HEK293 (cell line): ENCODE measurements around the gene GNG12.

Experiments
- CTCF ChIA-PET: fragments of 350-600 bp; formaldehyde crosslinking; extraction: SDS; loops from one replicate; lab custom pipeline; 2021; ENCODE audit warnings: antibody characterized with exemption; lab: Yijun Ruan, JAX
- POLR2A ChIA-PET: fragments of 300-600 bp; formaldehyde crosslinking; extraction: SDS; loops from one replicate; lab custom pipeline; 2020; ENCODE audit warnings: antibody characterized with exemption, inconsistent platforms; lab: Yijun Ruan, JAX
- H3K27ac ChIP-seq: fragments of 200-500 bp; sonication (Bioruptor generic); 2 replicates; pipeline ENCODE4 v1.5.1; 2014; ENCODE audit warnings: low read depth, low read length, control low read depth, inconsistent platforms; ENCODE audit errors: extremely low read depth
- H3K36me3 ChIP-seq, 2 experiments: fragments of 200-500 bp in 1 of 2; sonication (Bioruptor generic) in 1 of 2; 1 replicate in 1 of 2; 2 replicates in 1 of 2; pipeline ENCODE4 v1.5.1; 2014 to 2017; ENCODE audit warnings: inconsistent platforms in 2 of 2, low read length in 2 of 2; ENCODE audit not compliant: control insufficient read depth in 2 of 2, insufficient read depth in 1 of 2
- H3K4me1 ChIP-seq: fragments of 200-500 bp; sonication (Bioruptor generic); 2 replicates; pipeline ENCODE4 v1.5.1; 2014; ENCODE audit warnings: mild to moderate bottlenecking, low read length, inconsistent platforms; ENCODE audit not compliant: control insufficient read depth, insufficient read depth
- H3K4me3 ChIP-seq: 2 replicates; pipeline ENCODE4 v1.5.1; 2011; ENCODE audit warnings: low read depth, mild to moderate bottlenecking, control low read depth, low read length, moderate library complexity
- H3K9me3 ChIP-seq: fragments of 200-500 bp; sonication (Bioruptor generic); 2 replicates; pipeline ENCODE4 v1.5.1; 2014; ENCODE audit warnings: low read depth, low read length, inconsistent platforms; ENCODE audit not compliant: control insufficient read depth, insufficient read depth
- KLF17 ChIP-seq: fragments of 450-650 bp; formaldehyde crosslinking; IDR thresholded peaks from 2 replicates; pipeline ENCODE4 v1.5.1; 2016; ENCODE audit warnings: missing biosample characterization, missing genetic modification characterization
- PRDM2 ChIP-seq: fragments of 450-650 bp; formaldehyde crosslinking; IDR thresholded peaks from 2 replicates; pipeline ENCODE4 v1.5.1; 2016; ENCODE audit warnings: missing biosample characterization, missing genetic modification characterization, borderline replicate concordance
- ZBTB10 ChIP-seq: fragments of 450-650 bp; formaldehyde crosslinking; IDR thresholded peaks from 2 replicates; pipeline ENCODE4 v1.5.1; 2016; ENCODE audit warnings: missing biosample characterization, missing genetic modification characterization
- ZFP3 ChIP-seq: fragments of 450-650 bp; formaldehyde crosslinking; IDR thresholded peaks from 2 replicates; pipeline ENCODE4 v1.5.1; 2016; ENCODE audit warnings: low read depth, missing biosample characterization, missing genetic modification characterization
- ZNF112 ChIP-seq: fragments of 450-650 bp; formaldehyde crosslinking; IDR thresholded peaks from 2 replicates; pipeline ENCODE4 v1.5.0; 2017; ENCODE audit warnings: missing biosample characterization, missing genetic modification characterization
- ZNF133 ChIP-seq: fragments of 450-650 bp; formaldehyde crosslinking; IDR thresholded peaks from 2 replicates; pipeline ENCODE4 v1.5.1; 2016; ENCODE audit warnings: missing biosample characterization, missing genetic modification characterization
- ZNF18 ChIP-seq: fragments of 450-650 bp; formaldehyde crosslinking; IDR thresholded peaks from 2 replicates; pipeline ENCODE4 v1.5.1; 2016; ENCODE audit warnings: missing biosample characterization, missing genetic modification characterization
- ZNF223 ChIP-seq: fragments of 450-650 bp; formaldehyde crosslinking; IDR thresholded peaks from 2 replicates; pipeline ENCODE4 v1.5.1; 2016; ENCODE audit warnings: missing biosample characterization, missing genetic modification characterization
- ZNF23 ChIP-seq: fragments of 450-650 bp; formaldehyde crosslinking; IDR thresholded peaks from 2 replicates; pipeline ENCODE4 v1.5.1; 2016; ENCODE audit warnings: missing biosample characterization, missing genetic modification characterization, borderline replicate concordance
- ZNF266 ChIP-seq: fragments of 450-650 bp; formaldehyde crosslinking; IDR thresholded peaks from 2 replicates; pipeline ENCODE4 v1.5.1; 2016; ENCODE audit warnings: missing biosample characterization, missing genetic modification characterization, low read depth
- ZNF311 ChIP-seq: fragments of 450-650 bp; formaldehyde crosslinking; IDR thresholded peaks from 2 replicates; pipeline ENCODE4 v1.5.1; 2017; ENCODE audit warnings: missing biosample characterization, missing genetic modification characterization, borderline replicate concordance
- ZNF391 ChIP-seq: fragments of 450-650 bp; formaldehyde crosslinking; IDR thresholded peaks from 2 replicates; pipeline ENCODE4 v1.5.1; 2016; ENCODE audit warnings: low read depth, missing biosample characterization, missing genetic modification characterization, borderline replicate concordance
- ZNF610 ChIP-seq: fragments of 450-650 bp; formaldehyde crosslinking; IDR thresholded peaks from 2 replicates; pipeline ENCODE4 v1.5.1; 2016; ENCODE audit warnings: missing biosample characterization, missing genetic modification characterization, borderline replicate concordance
- ZNF704 ChIP-seq: fragments of 450-650 bp; formaldehyde crosslinking; IDR thresholded peaks from 2 replicates; pipeline ENCODE4 v1.5.1; 2016; ENCODE audit warnings: missing biosample characterization, missing genetic modification characterization
- ZNF747 ChIP-seq: fragments of 450-650 bp; formaldehyde crosslinking; IDR thresholded peaks from 2 replicates; pipeline ENCODE4 v1.5.1; 2016; ENCODE audit warnings: missing biosample characterization, missing genetic modification characterization
- ZSCAN16 ChIP-seq: fragments of 450-650 bp; formaldehyde crosslinking; IDR thresholded peaks from 2 replicates; pipeline ENCODE4 v1.5.1; 2016; ENCODE audit warnings: missing biosample characterization, missing genetic modification characterization

The GNG12 gene

GRCh38 chr1:67759692-67760029 lies 73.6 kb downstream of the GNG12 start:
- no peak overlapping the region for H3K4me3 ChIP-seq
- CTCF ChIA-PET = interaction anchor here (0.5 to 6.5 kb wide), 36 partner anchors 8 to 910 kb away, joined by 3 to 159 read pairs (median 6); partner anchors contain the start of gene GADD45A
- no peaks in the 10 kb centered on the region for H3K9me3 ChIP-seq
- H3K27ac ChIP-seq = no peak overlapping the region
- H3K4me1 ChIP-seq = no peaks in the 10 kb centered on the region
- TF ChIP-seq ZNF223 (tag by site-specific recombination) (no peak), ZNF704 (no peak), KLF17 (no peak), ZSCAN16 (tag by site-specific recombination) (no peak), PRDM2 (tag by site-specific recombination) (no peak), ZNF23 (tag by site-specific recombination) (no peak), ZNF610 (tag by site-specific recombination) (no peak), ZNF311 (tag by site-specific recombination) (no peak), ZNF18 (tag by site-specific recombination) (no peak), ZBTB10 (tag by site-specific recombination) (no peak), ZNF112 (tag by site-specific recombination) (no peak), ZNF747 (tag by site-specific recombination) (no peak), ZNF133 (tag by site-specific recombination) (no peak), ZFP3 (tag by site-specific recombination) (no peak), ZNF391 (tag by site-specific recombination) (no peak), ZNF266 (tag by site-specific recombination) (no peak)
- TF ChIP-seq, all 188 proteins: peak for 0
- POLR2A ChIA-PET = interaction anchor here (1.0 to 3.5 kb wide), 3 partner anchors 12 to 74 kb away, joined by 4 to 40 read pairs (median 5); partner anchors contain the start of gene GADD45A
- no peaks in the 10 kb centered on the region for H3K36me3 ChIP-seq
